Gastroesophageal sphincter (tissue), 4 donors: ENCODE results near the gene PLEKHO1. TPM values are rescaled to one million over a fixed set of nuclear protein-coding genes. Genes with fewer than 3 reads are reported as not detected.

Source experiments
- ATAC-seq: fragments of 150-250 bp; one replicate; pipeline ENCODE4 v1.9.1; 2016; ENCODE audit warnings: mild to moderate bottlenecking, moderate library complexity
- H3K27ac ChIP-seq, 4 donors: fragments of 200-600 bp; sonication (generic) in 3 of 4; 1 replicate in 3 of 4; 2 replicates in 1 of 4; pipeline ENCODE4 v1.5.1; 2016 to 2019
- H3K27me3 ChIP-seq: fragments of 200-600 bp; sonication (generic); one replicate; pipeline ENCODE4 v1.5.1; 2019
- H3K36me3 ChIP-seq, 2 donors: fragments of 200-600 bp; sonication (generic); one replicate each; pipeline ENCODE4 v1.5.1; 2019; ENCODE audit warnings: control low read depth in 1 of 2
- H3K4me1 ChIP-seq, 3 donors: fragments of 200-600 bp; sonication (generic); 1 replicate in 2 of 3; 2 replicates in 1 of 3; pipeline ENCODE4 v1.5.1; 2016 to 2019; ENCODE audit warnings: control low read depth in 2 of 3
- H3K4me3 ChIP-seq, 2 donors: fragments of 200-600 bp; sonication (generic); one replicate each; pipeline ENCODE4 v1.5.1; 2019; ENCODE audit warnings: mild to moderate bottlenecking in 1 of 2, moderate library complexity in 1 of 2
- H3K9me3 ChIP-seq, 3 donors: fragments of 200-600 bp; sonication (generic); one replicate each; pipeline ENCODE4 v1.5.1; 2017 to 2019; ENCODE audit warnings: control low read depth in 2 of 3
- CTCF ChIP-seq, 4 experiments: fragments of 200-600 bp in 2 of 4; fragments of 450-650 bp in 2 of 4; sonication (generic) in 1 of 4; IDR thresholded peaks; one replicate each; pipeline ENCODE4 v1.5.1; 2017 to 2019; ENCODE audit warnings: antibody characterized with exemption in 4 of 4, mild to moderate bottlenecking in 2 of 4, moderate library complexity in 2 of 4
- EP300 ChIP-seq: sonication (generic); formaldehyde crosslinking; IDR thresholded peaks from one replicate; pipeline ENCODE4 v1.6.1; 2017; ENCODE audit warnings: antibody characterized with exemption, mild to moderate bottlenecking
- POLR2A ChIP-seq, 2 donors: fragments of 450-650 bp; IDR thresholded peaks; one replicate each; pipeline ENCODE4 v1.6.1; 2017; ENCODE audit warnings: antibody characterized with exemption in 2 of 2, mild to moderate bottlenecking in 2 of 2, moderate library complexity in 1 of 2
- POLR2AphosphoS5 ChIP-seq: sonication (generic); formaldehyde crosslinking; IDR thresholded peaks from one replicate; pipeline ENCODE4 v1.6.1; 2017; ENCODE audit warnings: antibody characterized with exemption
- WGBS, 2 donors: methylation state at CpG; one replicate each; pipeline ENCODE4 v1.1.5; 2018; ENCODE audit warnings: low coverage in 1 of 2; 5-methylcytosine and 5-hydroxymethylcytosine counted together
- total RNA-seq, 4 donors: library from RNA; depleted of rRNA; stranded (reverse); fragments of >200 nt; gene quantifications; one replicate each; pipeline ENCODE4 v1.1.0, GENCODE V29; 2016

Gene PLEKHO1
- total RNA-seq, 4 donors from 2014 or later = 217 to 358 (median 228) TPM

- Histone ChIP-seq H3K4me1 (peaks cover 14 to 84% (median 18%) of the 10 kb centered on the region in 3 donors), H3K27me3 (no peaks in the 10 kb centered on the region), H3K27ac (peak overlapping the region; percentile 97 to 99 (median 98)), H3K9me3 (no peaks in the 10 kb centered on the region), H3K4me3 (peak overlapping the region; percentile 62 to 92), H3K36me3 (peaks cover 0 to 44% of the 10 kb centered on the region in 2 donors)
- TF ChIP-seq CTCF (IDR thresholded peaks at IDR 0.05) (no peak), POLR2AphosphoS5 (peak; percentile 87), POLR2A (IDR thresholded peaks at IDR 0.05) (peak in 1 of 2 donors; percentile 8), EP300 (peak; percentile 40)
- peak; percentile 57 for ATAC-seq
- WGBS, 2 donors = 10% methylated on average over 2 of the region's 2 CpGs; no CpG with 5 or more reads in 1 of the 2 donors
These were observed 2.4 kb downstream of the PLEKHO1 start for GRCh38 chr1:150152182-150152536.

- Histone ChIP-seq H3K27ac (peak overlapping the region; percentile 97 to 99 (median 98)), H3K27me3 (no peaks in the 10 kb centered on the region), H3K4me3 (peak overlapping the region; percentile 25 to 92), H3K4me1 (peaks cover 17 to 84% (median 18%) of the 10 kb centered on the region in 3 donors), H3K36me3 (peaks cover 3 to 52% of the 10 kb centered on the region in 2 donors), H3K9me3 (no peaks in the 10 kb centered on the region)
- ATAC-seq = no peak
- WGBS, 2 donors = 28 to 35% methylated on average over 5 to 6 of the region's 8 CpGs
- TF ChIP-seq POLR2AphosphoS5 = peak; percentile 76
- no peak for TF ChIP-seq EP300
These were observed 3.2 kb downstream of the PLEKHO1 start for GRCh38 chr1:150152772-150153456.

- Histone ChIP-seq H3K9me3 (no peaks in the 10 kb centered on the region), H3K4me3 (peak overlapping the region in 1 of 2 donors; percentile 92), H3K4me1 (peaks cover 19 to 84% (median 21%) of the 10 kb centered on the region in 3 donors), H3K27ac (peak overlapping the region; percentile 97 to 99 (median 98)), H3K27me3 (no peaks in the 10 kb centered on the region), H3K36me3 (peaks cover 3 to 64% of the 10 kb centered on the region in 2 donors)
- TF ChIP-seq POLR2A (IDR thresholded peaks at IDR 0.05) (no peak), EP300 (no peak), CTCF (IDR thresholded peaks at IDR 0.05) (no peak), POLR2AphosphoS5 (peak; percentile 91)
- no peak for ATAC-seq
- WGBS, 2 donors = 20 to 30% methylated on average over 2 of the region's 4 CpGs
These were observed 4.4 kb downstream of the PLEKHO1 start for GRCh38 chr1:150154143-150154542.

- 47 to 48% methylated on average over 4 to 7 of the region's 13 CpGs for WGBS, 2 donors
- Histone ChIP-seq H3K36me3 (peaks cover 3 to 75% of the 10 kb centered on the region in 2 donors), H3K9me3 (no peaks in the 10 kb centered on the region), H3K27me3 (no peaks in the 10 kb centered on the region), H3K4me3 (peak overlapping the region in 1 of 2 donors; percentile 92), H3K4me1 (peaks cover 19 to 97% (median 24%) of the 10 kb centered on the region in 3 donors), H3K27ac (peak overlapping the region; percentile 97 to 99 (median 98))
- no peak for ATAC-seq
- TF ChIP-seq CTCF (IDR thresholded peaks at IDR 0.05) (peak in 1 of 4 experiments; percentile 18), POLR2A (IDR thresholded peaks at IDR 0.05) (no peak), POLR2AphosphoS5 (peak; percentile 4)
These were observed 5.8 kb downstream of the PLEKHO1 start for GRCh38 chr1:150155413-150156071.

GRCh38 chr1:150156868-150157603, 7.3 kb downstream of the PLEKHO1 start:
- WGBS, 2 donors = 36 to 55% methylated on average over 10 to 12 of the region's 16 CpGs
- Histone ChIP-seq H3K4me3 (no peak overlapping the region), H3K27me3 (no peaks in the 10 kb centered on the region), H3K4me1 (peaks cover 24 to 100% (median 26%) of the 10 kb centered on the region in 3 donors), H3K36me3 (peaks cover 3 to 75% of the 10 kb centered on the region in 2 donors), H3K27ac (peak overlapping the region; percentile 97 to 99 (median 98)), H3K9me3 (no peaks in the 10 kb centered on the region)
- peak; percentile 27 for ATAC-seq
- TF ChIP-seq POLR2AphosphoS5 (peak; percentile 91), EP300 (no peak)
